ENCODE measurements around the gene GTF2B.
"Not testable (repeated sequence)": the region's sequence is repeated elsewhere in the genome, so short reads cannot be mapped to it uniquely, and the experiment has no call there.

Gene GTF2B

GRCh38 chr1:88873737-88874349, 17.5 kb downstream of the GTF2B start:
- H3K27ac ChIP-seq, result no peak overlapping the region

GRCh38 chr1:88869644-88870043, 21.7 kb downstream of the GTF2B start:
- not testable (repeated sequence) for H3K27ac ChIP-seq; DNase-seq (ENCODE audit: low spot score); H3K4me3 ChIP-seq

More at GRCh38 chr1:88873737-88874349, 17.5 kb downstream of the GTF2B start:
- DNase-seq (ENCODE audit: low spot score), result no peak
- H3K4me3 ChIP-seq, result no peak overlapping the region
- TF ChIP-seq CTCF (IDR thresholded peaks at IDR 0.05), result no peak

GRCh38 chr1:88867743-88868521, 23.4 kb downstream of the GTF2B start:
- no peak for TF ChIP-seq CTCF (IDR thresholded peaks at IDR 0.05)
- DNase-seq (ENCODE audit: low spot score), result no peak
- no peak overlapping the region for H3K4me3 ChIP-seq
- peak overlapping the region in 1 of 2 donors; percentile 28 for H3K27ac ChIP-seq

- no peak for TF ChIP-seq CTCF (IDR thresholded peaks at IDR 0.05)
- no peak overlapping the region for H3K27ac ChIP-seq
- DNase-seq (ENCODE audit: low spot score), result no peak
- H3K4me3 ChIP-seq, result no peak overlapping the region
Observed at GRCh38 chr1:88851303-88852063, 39.9 kb downstream of the GTF2B start.

GRCh38 chr1:88847643-88848042, 43.7 kb downstream of the GTF2B start:
- DNase-seq (ENCODE audit: low spot score), result no peak
- Histone ChIP-seq H3K4me3 (no peak overlapping the region), H3K27ac (no peak overlapping the region)
- no peak for TF ChIP-seq CTCF (IDR thresholded peaks at IDR 0.05)

GRCh38 chr1:88825721-88826120, 65.6 kb downstream of the GTF2B start:
- TF ChIP-seq CTCF (IDR thresholded peaks at IDR 0.05), result no peak
- no peak for DNase-seq (ENCODE audit: low spot score)
- no peak overlapping the region for H3K4me3 ChIP-seq
- H3K27ac ChIP-seq, result no peak overlapping the region

GRCh38 chr1:88819642-88820041, 71.7 kb downstream of the GTF2B start:
- H3K27ac ChIP-seq; DNase-seq (ENCODE audit: low spot score): not testable (repeated sequence)

More at GRCh38 chr1:88819642-88820041, 71.7 kb downstream of the GTF2B start:
- H3K4me3 ChIP-seq, result not testable (repeated sequence)
